ENCODE measurements around the gene WLS. TPM values are rescaled to one million over a fixed set of nuclear protein-coding genes. Genes with fewer than 3 reads are reported as not detected.

Gene WLS
- total and polyA plus RNA-seq, 2 experiments from 2014 or later, result 0.87 to 1.2 TPM

GRCh38 chr1:68199603-68200002, 32.7 kb downstream of the WLS start (continued):
- no peak for TF ChIP-seq CTCF (conservative IDR thresholded peaks at IDR 0.05; ENCODE audit: low read depth in 2 of 2)
- TF ChIP-seq POLR2AphosphoS5 (IDR thresholded peaks at IDR 0.05; ENCODE audit: low read depth), result no peak
- TF ChIP-seq JUNB (IDR thresholded peaks at IDR 0.05; ENCODE audit: unreplicated experiment), result no peak
- no peak for TF ChIP-seq CREB1 (CRISPR knock-in tag; IDR thresholded peaks at IDR 0.05; ENCODE audit: low read depth)
- TF ChIP-seq ZNF331 (CRISPR knock-in tag; IDR thresholded peaks at IDR 0.05; ENCODE audit: low read depth), result no peak
- TF ChIP-seq ZNF462 (CRISPR knock-in tag; IDR thresholded peaks at IDR 0.05), result no peak
- TF ChIP-seq ZNF114 (CRISPR knock-in tag; IDR thresholded peaks at IDR 0.05), result no peak

GRCh38 chr1:68198752-68199151, 33.6 kb downstream of the WLS start:
- H3F3A ChIP-seq (replicated peaks; ENCODE audit: low read depth), result no peaks in the 10 kb centered on the region
- H3K4me1 ChIP-seq (ENCODE audit: insufficient read depth), result no peaks in the 10 kb centered on the region; the same call in 1 of the 2 replicates
- no peak overlapping the region for H3K4me3 ChIP-seq
- DNase-seq (ENCODE audit: low spot score), result no peak
- ATAC-seq, result no peak
- no peaks in the 10 kb centered on the region for H3K79me2 ChIP-seq (replicated peaks; ENCODE audit: insufficient read depth)
- H3K27me3 ChIP-seq (ENCODE audit: insufficient read depth), result no peaks in the 10 kb centered on the region
- no peak overlapping the region for H2AFZ ChIP-seq
- H3K4me3 Mint-ChIP-seq, result no peak overlapping the region
- no peaks in the 10 kb centered on the region for H3K27me3 Mint-ChIP-seq (ENCODE audit: insufficient read depth, low read depth, poor library complexity)
- H3K36me3 Mint-ChIP-seq (ENCODE audit: low read depth), result no peaks in the 10 kb centered on the region
- TF ChIP-seq ZNF331 (CRISPR knock-in tag; IDR thresholded peaks at IDR 0.05; ENCODE audit: low read depth), result no peak
- TF ChIP-seq JUNB (IDR thresholded peaks at IDR 0.05; ENCODE audit: unreplicated experiment), result no peak
- no peak for TF ChIP-seq ETS1 (IDR thresholded peaks at IDR 0.05)
- no peak for TF ChIP-seq CREB1 (CRISPR knock-in tag; IDR thresholded peaks at IDR 0.05; ENCODE audit: low read depth)
- H3K9me2 ChIP-seq (ENCODE audit: insufficient read depth), result no peaks in the 10 kb centered on the region
- no peaks in the 10 kb centered on the region for H3K9me3 Mint-ChIP-seq
- H3K27ac Mint-ChIP-seq, result no peak overlapping the region
- peaks cover 26% of the 10 kb centered on the region for H3K4me1 Mint-ChIP-seq
- no peak overlapping the region for H3K27ac ChIP-seq (ENCODE audit: low read depth)
- H3K36me3 ChIP-seq (ENCODE audit: insufficient read depth), result no peaks in the 10 kb centered on the region
- no peaks in the 10 kb centered on the region; the same call in 1 of the 2 replicates for H4K20me1 ChIP-seq (replicated peaks; ENCODE audit: insufficient read depth)
- H3K4me2 ChIP-seq, result 0 out of 2 replicates have a peak overlapping the region, but pooled peaks have one; percentile 40
